ENCODE results near the gene TMEM63B.
"Not testable (repeated sequence)": the region's sequence is repeated elsewhere in the genome, so short reads cannot be mapped to it uniquely, and the experiment has no call there.

The TMEM63B gene

DNA sequence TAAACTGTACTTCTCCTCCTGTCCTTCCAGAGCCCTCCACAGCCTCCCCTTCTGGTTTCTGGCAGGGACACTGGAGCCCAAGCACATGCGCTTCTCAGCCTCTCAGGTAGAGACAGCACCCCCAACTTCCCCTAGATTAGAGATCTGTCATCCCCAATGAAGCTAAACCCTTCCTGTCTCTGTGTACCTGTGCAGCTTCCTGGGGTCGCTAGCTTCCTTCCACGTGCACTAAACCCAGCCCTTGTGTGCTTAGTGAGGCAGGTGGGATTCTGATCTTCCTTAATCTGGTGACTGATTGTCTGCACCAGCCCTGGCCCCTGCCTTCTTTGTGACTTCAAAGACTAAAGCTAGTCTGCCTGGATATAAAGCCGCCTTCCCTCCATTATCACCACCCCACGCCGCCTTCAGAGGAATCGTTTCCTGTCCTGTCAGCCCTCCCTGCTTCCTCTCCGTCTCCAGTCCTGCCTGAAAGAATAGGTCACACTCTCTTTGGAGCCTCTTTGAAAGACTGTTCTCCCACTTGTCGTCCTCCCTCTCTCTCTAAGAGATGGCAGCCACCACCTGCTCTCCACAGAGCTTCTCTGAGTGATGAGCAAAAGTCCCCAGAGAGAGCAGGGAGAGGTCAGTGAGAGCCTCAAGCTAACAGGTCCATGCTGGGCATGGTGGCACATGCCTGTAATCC lies 58.7 kb downstream of the TMEM63B start:
- no peak for DNase-seq (ENCODE audit: insufficient read length, low spot score)
- no peak for FAIRE-seq

- FAIRE-seq = no peak
- no peak for DNase-seq (ENCODE audit: insufficient read length, low spot score)
These were observed 59.3 kb downstream of the TMEM63B start for GRCh38 chr6:44186635-44187025.

DNA sequence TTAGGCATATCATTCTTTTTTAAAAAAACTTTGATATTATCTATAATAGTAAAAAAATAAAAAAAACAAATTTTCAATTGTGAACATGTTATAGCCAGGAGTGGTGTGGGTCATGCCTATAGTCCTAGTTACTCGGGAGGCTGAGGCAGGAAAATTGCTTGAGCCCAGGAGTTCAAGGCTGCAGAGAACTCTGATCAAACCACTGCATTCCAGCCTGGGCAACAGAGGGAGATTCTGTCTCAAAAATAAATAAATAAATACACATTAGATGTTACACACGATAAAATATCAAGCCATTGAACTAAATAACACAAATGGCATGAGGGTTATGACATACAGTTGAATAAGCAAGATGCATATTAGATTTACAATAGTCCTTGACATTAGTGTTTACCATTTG lies 61.5 kb downstream of the TMEM63B start:
- DNase-seq (ENCODE audit: insufficient read length, low spot score) (no peak), FAIRE-seq (no peak)

GRCh38 chr6:44189257-44189656 lies 61.9 kb downstream of the TMEM63B start:
- DNase-seq (ENCODE audit: insufficient read length, low spot score) = no peak
- no peak for FAIRE-seq

DNA sequence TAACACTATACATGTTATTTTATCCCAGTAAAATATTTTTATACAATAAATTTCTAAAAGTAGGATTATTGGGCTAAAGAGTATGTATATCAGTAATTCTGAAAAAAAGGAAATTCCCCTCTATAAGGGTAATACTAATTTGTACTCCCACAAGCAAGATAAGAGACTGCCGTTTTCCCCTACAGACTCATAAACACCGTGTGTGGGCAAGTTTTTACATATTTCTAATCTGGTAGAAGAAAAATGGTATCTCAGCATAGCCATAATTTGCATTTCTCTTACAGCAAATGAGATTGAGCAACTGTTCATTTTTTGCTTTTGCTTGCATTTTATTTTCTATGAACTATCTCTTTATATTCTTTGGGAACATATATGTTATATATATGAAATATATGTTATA lies 63.4 kb downstream of the TMEM63B start:
- DNase-seq (ENCODE audit: insufficient read length, low spot score) = no peak
- FAIRE-seq = no peak

GRCh38 chr6:44192428-44193041 lies 65.2 kb downstream of the TMEM63B start:
- FAIRE-seq (no peak), DNase-seq (ENCODE audit: insufficient read length, low spot score) (no peak)

- DNase-seq (ENCODE audit: insufficient read length, low spot score) (no peak), FAIRE-seq (no peak)
These were observed 66.1 kb downstream of the TMEM63B start for GRCh38 chr6:44193307-44193910.

- FAIRE-seq = no peak
- no peak for DNase-seq (ENCODE audit: insufficient read length, low spot score)
These were observed 67.0 kb downstream of the TMEM63B start for GRCh38 chr6:44194326-44194725.

GRCh38 chr6:44196351-44196750 lies 69.0 kb downstream of the TMEM63B start:
- not testable (repeated sequence) for FAIRE-seq; DNase-seq (ENCODE audit: insufficient read length, low spot score)

- DNase-seq (ENCODE audit: insufficient read length, low spot score) = no peak
- FAIRE-seq = no peak
These were observed 71.3 kb downstream of the TMEM63B start for GRCh38 chr6:44198684-44199083.

DNA sequence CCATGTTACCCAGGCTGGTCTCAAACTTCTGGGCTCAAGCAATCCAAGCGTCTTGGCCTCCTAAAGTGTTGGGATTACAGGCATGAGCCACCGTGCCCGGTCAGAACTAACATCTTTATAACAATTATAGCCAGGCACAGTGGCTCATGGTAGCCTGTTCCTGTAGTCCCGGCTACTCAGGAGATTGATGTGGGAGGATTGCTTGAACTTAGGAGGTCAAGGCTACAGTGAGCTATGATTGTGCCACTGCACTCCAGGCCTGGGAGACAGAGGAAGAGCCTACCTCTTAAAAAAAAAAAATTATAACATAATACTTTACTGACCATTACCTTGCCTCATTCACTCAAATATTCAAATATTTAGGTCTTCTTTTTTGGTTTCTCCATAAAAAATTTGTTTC lies 72.5 kb downstream of the TMEM63B start:
- no peak for FAIRE-seq

DNA sequence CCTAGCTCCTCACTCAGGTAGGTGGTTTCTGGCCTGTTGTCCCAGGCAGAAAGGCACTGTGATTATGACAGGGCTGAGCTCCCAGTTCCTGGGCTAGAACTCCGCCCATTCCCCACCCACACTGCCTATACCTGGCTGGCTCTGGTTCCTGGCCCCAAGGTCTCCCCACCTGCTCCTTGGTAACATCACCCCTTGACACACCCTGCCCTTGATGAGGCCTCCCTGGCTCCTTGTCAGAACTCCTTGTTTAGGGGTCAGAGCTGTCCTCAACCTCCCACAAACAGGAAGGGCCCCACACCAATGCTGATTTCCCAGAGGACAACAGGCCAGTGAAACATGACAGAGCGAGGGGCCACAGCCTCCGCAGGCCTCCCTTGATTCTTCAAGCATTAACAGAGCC lies 73.8 kb downstream of the TMEM63B start:
- DNase-seq (ENCODE audit: insufficient read length, low spot score) (no peak), FAIRE-seq (no peak)

More for the DNA sequence above, 72.5 kb downstream of the TMEM63B start:
- no peak for DNase-seq (ENCODE audit: insufficient read length, low spot score)

DNA sequence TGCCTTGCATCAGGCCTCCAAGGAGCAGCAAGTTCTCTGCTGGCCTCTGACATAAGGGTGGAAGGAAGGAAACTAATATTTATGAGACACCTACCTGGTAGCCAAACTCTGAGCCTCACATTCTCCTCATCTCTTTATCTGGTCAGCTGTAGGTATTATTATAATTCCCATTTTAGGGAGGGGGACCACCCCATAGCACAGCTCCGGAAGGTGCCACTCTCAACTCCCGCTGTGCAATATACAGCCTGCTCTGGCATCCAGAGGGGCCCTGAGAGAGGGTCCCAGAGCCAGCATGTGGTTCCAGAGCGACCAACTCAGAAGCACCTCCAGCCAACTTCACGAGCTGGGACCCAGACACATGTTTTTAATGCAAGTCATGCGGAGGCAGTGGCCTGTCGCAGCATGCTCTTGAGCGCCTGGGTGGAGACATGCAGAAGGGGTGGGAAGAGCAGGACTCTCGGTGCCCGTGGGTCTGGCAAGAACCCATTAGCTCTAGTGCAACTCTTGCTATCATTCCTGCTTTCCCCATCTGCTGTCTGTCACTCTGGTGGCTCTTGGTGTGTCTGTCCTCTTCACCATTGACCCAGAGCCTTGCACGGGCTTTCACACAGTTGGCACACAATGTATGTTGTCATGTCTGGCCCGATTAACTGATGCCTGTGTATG lies 74.4 kb downstream of the TMEM63B start:
- no peak for FAIRE-seq
- DNase-seq (ENCODE audit: insufficient read length, low spot score) = no peak

GRCh38 chr6:44202332-44202971 lies 75.1 kb downstream of the TMEM63B start:
- no peak for DNase-seq (ENCODE audit: insufficient read length, low spot score)
- FAIRE-seq = no peak

- FAIRE-seq = no peak
- DNase-seq (ENCODE audit: insufficient read length, low spot score) = no peak
These were observed 75.8 kb downstream of the TMEM63B start for GRCh38 chr6:44202972-44203750.

GRCh38 chr6:44203955-44204354 lies 76.6 kb downstream of the TMEM63B start:
- no peak for FAIRE-seq

More at GRCh38 chr6:44203955-44204354, 76.6 kb downstream of the TMEM63B start:
- no peak for DNase-seq (ENCODE audit: insufficient read length, low spot score)

Data from HTR-8/SVneo (cell line).